Esophagus muscularis mucosa (tissue), 4 donors: ENCODE data around the gene GSN.

Experiments used
- CTCF ChIP-seq, 3 experiments: fragments of 200-600 bp in 2 of 3; fragments of 450-650 bp in 1 of 3; sonication (generic) in 2 of 3; IDR thresholded peaks; one replicate each; pipeline ENCODE4 v1.5.1; 2017 to 2019; ENCODE audit warnings: antibody characterized with exemption in 3 of 3, mild to moderate bottlenecking in 2 of 3, moderate library complexity in 1 of 3
- EP300 ChIP-seq: sonication (generic); formaldehyde crosslinking; IDR thresholded peaks from one replicate; pipeline ENCODE4 v1.6.1; 2017; ENCODE audit warnings: antibody characterized with exemption
- POLR2A ChIP-seq: fragments of 450-650 bp; IDR thresholded peaks from one replicate; pipeline ENCODE4 v1.6.1; 2017; ENCODE audit warnings: antibody characterized with exemption, moderate library complexity, mild to moderate bottlenecking, low read depth
- POLR2AphosphoS5 ChIP-seq, 2 donors: sonication (generic); formaldehyde crosslinking; IDR thresholded peaks; one replicate each; pipeline ENCODE4 v1.6.1; 2017; ENCODE audit warnings: antibody characterized with exemption in 2 of 2

GRCh38 chr9:121278477-121279261 is 10.7 kb downstream of the GSN start:
- TF ChIP-seq CTCF (IDR thresholded peaks at IDR 0.05) = peak; percentile 86 to 93 (median 90)
- TF ChIP-seq POLR2A = no peak
- no peak for TF ChIP-seq EP300
- peak in 1 of 2 donors; percentile 92 for TF ChIP-seq POLR2AphosphoS5 (IDR thresholded peaks at IDR 0.05)
